Measurements from ENCODE around the gene PC. TPM values are rescaled to one million over a fixed set of nuclear protein-coding genes. Genes with fewer than 3 reads are reported as not detected.

PC gene
- total and polyA plus RNA-seq, 9 of the 15 experiments (the other 6 are each of a cell fraction or from before 2014, with no cell fraction given) = 0.94 to 38.0 (median 8.7) TPM

- Histone ChIP-seq H3K27ac (ENCODE audit: extremely low read depth, low read depth, low read length) (no peak overlapping the region), H3K27me3 (ENCODE audit: control insufficient read depth in 2 of 2, insufficient read depth in 2 of 2, low read length in 2 of 2) (no peaks in the 10 kb centered on the region), H3K79me2 (ENCODE audit: control insufficient read depth, insufficient read depth, low read length) (no peaks in the 10 kb centered on the region), H3K9me3 (replicated peaks; ENCODE audit: control insufficient read depth, insufficient read depth, low read depth, low read length) (no peaks in the 10 kb centered on the region), H3K4me1 (replicated peaks in 1 of 2; ENCODE audit: control insufficient read depth in 2 of 2, insufficient read depth in 2 of 2, low read length in 2 of 2) (peaks cover 0 to 14% of the 10 kb centered on the region in 2 experiments; a peak in 3 of 5 replicates), H4K20me1 (replicated peaks; ENCODE audit: control insufficient read depth, insufficient read depth, low read length) (no peaks in the 10 kb centered on the region), H3K9me1 (ENCODE audit: control insufficient read depth, insufficient read depth, low read length) (no peaks in the 10 kb centered on the region), H3K4me3 (no peak overlapping the region), H2AFZ (ENCODE audit: low read depth, low read length) (no peak overlapping the region), H3K4me2 (ENCODE audit: insufficient read depth, low read length) (no peak overlapping the region), H3K36me3 (ENCODE audit: control insufficient read depth, insufficient read depth, low read length) (no peaks in the 10 kb centered on the region), H3K9ac (ENCODE audit: insufficient read depth in 1 of 2, low read depth in 2 of 2, low read length in 2 of 2) (peak overlapping the region in 1 of 2 experiments; percentile 72; a peak in 2 of 4 replicates)
- ATAC-seq (no peak; the same call in 2 of the 3 replicates), DNase-seq (ENCODE audit: extremely low read depth in 1 of 4, low spot score in 3 of 4) (no peak), FAIRE-seq (no peak)
- 47% methylated on average over 10 of the region's 11 CpGs for WGBS (ENCODE audit: insufficient coverage, low coverage, missing lambda C conversion rate)
- in situ Hi-C loops (cut with MboI) (loop anchor here (5.0 kb wide), 1 partner anchor 123 kb away; no protein-coding TSS in a partner anchor), intact Hi-C loops (cut with micrococcal nuclease) (loop anchor here (2.0 to 5.0 kb wide), 3 partner anchors 83 to 281 kb away; partner anchors contain the start of gene RCE1)
- BruUV-seq (replicated peaks) = no TSS peak
- POLR2A ChIA-PET = interaction anchor here (0.5 to 1.5 kb wide), 11 partner anchors 9 to 414 kb away, joined by 3 to 5 read pairs (median 3); partner anchors contain the start of gene RBM14
- CTCF ChIA-PET (ENCODE audit: low intra/inter-chr PET ratio) = interaction anchor here (0.6 to 2.2 kb wide), 3 partner anchors 140 to 567 kb away, joined by 3 to 11 read pairs (median 3); no protein-coding TSS in a partner anchor
- TF ChIP-seq TAF9B (IDR thresholded peaks at IDR 0.05; ENCODE audit: partially characterized antibody) (no peak), KDM1A (IDR thresholded peaks at IDR 0.05) (peak in 1 of 2 experiments; percentile 50; a peak in 1 of 4 replicates), FOXK2 (conservative IDR thresholded peaks at IDR 0.05 in 1 of 2, IDR thresholded peaks at IDR 0.05 in 1 of 2; ENCODE audit: low read depth in 2 of 2) (no peak), ZFP36 (IDR thresholded peaks at IDR 0.05; ENCODE audit: low read depth, low read length, partially characterized antibody) (peak; percentile 73), ZNF3 (CRISPR knock-in tag; IDR thresholded peaks at IDR 0.05) (no peak), ZNF24 (IDR thresholded peaks at IDR 0.05) (no peak), BCOR (IDR thresholded peaks at IDR 0.05) (0 out of 2 replicates have a peak, but pooled peaks have one; percentile 45), PTTG1 (tag; IDR thresholded peaks at IDR 0.05; ENCODE audit: low read depth) (no peak), BCL6 (CRISPR knock-in tag; IDR thresholded peaks at IDR 0.05) (no peak), ZNF592 (IDR thresholded peaks at IDR 0.05) (no peak), RBM25 (IDR thresholded peaks at IDR 0.05; ENCODE audit: low read depth, low read length, severe bottlenecking) (peak; percentile 57), RBM39 (optimal IDR thresholded peaks at IDR 0.05; ENCODE audit: low read depth, low read length) (no peak), POLR3G (IDR thresholded peaks at IDR 0.05; ENCODE audit: extremely low read depth, insufficient read length, insufficient replicate concordance) (no peak)
- TF ChIP-seq, protein P1, sequence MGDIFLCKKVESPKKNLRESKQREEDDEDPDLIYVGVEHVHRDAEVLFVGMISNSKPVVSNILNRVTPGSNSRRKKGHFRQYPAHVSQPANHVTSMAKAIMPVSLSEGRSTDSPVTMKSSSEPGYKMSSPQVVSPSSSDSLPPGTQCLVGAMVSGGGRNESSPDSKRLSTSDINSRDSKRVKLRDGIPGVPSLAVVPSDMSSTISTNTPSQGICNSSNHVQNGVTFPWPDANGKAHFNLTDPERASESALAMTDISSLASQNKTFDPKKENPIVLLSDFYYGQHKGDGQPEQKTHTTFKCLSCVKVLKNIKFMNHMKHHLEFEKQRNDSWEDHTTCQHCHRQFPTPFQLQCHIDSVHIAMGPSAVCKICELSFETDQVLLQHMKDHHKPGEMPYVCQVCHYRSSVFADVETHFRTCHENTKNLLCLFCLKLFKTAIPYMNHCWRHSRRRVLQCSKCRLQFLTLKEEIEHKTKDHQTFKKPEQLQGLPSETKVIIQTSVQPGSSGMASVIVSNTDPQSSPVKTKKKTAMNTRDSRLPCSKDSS (IDR thresholded peaks at IDR 0.05; ENCODE audit: low read depth, partially characterized antibody) = no peak
- TF ChIP-seq, protein P2, sequence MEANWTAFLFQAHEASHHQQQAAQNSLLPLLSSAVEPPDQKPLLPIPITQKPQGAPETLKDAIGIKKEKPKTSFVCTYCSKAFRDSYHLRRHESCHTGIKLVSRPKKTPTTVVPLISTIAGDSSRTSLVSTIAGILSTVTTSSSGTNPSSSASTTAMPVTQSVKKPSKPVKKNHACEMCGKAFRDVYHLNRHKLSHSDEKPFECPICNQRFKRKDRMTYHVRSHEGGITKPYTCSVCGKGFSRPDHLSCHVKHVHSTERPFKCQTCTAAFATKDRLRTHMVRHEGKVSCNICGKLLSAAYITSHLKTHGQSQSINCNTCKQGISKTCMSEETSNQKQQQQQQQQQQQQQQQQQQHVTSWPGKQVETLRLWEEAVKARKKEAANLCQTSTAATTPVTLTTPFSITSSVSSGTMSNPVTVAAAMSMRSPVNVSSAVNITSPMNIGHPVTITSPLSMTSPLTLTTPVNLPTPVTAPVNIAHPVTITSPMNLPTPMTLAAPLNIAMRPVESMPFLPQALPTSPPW (CRISPR knock-in tag; IDR thresholded peaks at IDR 0.05) = peak; percentile 1; the same call in 1 of the 2 replicates
Measured at GRCh38 chr11:66975405-66976027, 17.3 kb upstream of the PC start.
